ENCODE data around the gene PICALM. TPM values are rescaled to one million over a fixed set of nuclear protein-coding genes. Genes with fewer than 3 reads are reported as not detected.

Gene PICALM
- total and polyA plus RNA-seq, 2 of the 13 experiments (the other 11 are each of a cell fraction or from before 2014, with no cell fraction given), result 97.6 to 154 TPM

DNA sequence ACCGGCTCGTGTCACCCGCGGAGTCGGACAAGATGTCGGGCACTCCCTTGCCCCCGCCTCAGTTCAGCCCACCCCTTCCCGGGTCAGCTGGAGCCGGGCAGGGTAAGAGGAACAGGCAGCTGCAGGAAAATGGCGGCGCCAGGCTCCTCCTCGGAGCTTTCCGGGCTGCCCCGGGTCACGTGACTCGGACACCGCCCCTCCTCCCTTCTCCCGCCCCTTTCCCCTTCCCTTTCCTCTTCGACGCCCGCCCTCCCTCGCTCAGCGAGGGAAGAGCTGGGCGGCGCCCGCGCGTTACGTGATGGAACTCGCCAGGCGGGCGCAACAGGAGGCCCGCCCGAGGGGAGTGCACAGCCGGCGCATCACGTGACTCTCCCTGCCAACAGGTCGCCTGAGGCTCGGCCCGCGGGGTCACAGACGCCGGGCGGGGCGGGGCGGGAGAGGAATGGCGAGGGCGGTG is at the start of gene PICALM (continued):
- peak; percentile 57; the same call in 1 of the 2 replicates for TF ChIP-seq ZFP1 (CRISPR knock-in tag; IDR thresholded peaks at IDR 0.05)
- no peak for TF ChIP-seq ZNF253 (CRISPR knock-in tag; IDR thresholded peaks at IDR 0.05; ENCODE audit: borderline replicate concordance)
- TF ChIP-seq ZNF256 (CRISPR knock-in tag; conservative IDR thresholded peaks at IDR 0.05), result no peak
- TF ChIP-seq, protein P1, sequence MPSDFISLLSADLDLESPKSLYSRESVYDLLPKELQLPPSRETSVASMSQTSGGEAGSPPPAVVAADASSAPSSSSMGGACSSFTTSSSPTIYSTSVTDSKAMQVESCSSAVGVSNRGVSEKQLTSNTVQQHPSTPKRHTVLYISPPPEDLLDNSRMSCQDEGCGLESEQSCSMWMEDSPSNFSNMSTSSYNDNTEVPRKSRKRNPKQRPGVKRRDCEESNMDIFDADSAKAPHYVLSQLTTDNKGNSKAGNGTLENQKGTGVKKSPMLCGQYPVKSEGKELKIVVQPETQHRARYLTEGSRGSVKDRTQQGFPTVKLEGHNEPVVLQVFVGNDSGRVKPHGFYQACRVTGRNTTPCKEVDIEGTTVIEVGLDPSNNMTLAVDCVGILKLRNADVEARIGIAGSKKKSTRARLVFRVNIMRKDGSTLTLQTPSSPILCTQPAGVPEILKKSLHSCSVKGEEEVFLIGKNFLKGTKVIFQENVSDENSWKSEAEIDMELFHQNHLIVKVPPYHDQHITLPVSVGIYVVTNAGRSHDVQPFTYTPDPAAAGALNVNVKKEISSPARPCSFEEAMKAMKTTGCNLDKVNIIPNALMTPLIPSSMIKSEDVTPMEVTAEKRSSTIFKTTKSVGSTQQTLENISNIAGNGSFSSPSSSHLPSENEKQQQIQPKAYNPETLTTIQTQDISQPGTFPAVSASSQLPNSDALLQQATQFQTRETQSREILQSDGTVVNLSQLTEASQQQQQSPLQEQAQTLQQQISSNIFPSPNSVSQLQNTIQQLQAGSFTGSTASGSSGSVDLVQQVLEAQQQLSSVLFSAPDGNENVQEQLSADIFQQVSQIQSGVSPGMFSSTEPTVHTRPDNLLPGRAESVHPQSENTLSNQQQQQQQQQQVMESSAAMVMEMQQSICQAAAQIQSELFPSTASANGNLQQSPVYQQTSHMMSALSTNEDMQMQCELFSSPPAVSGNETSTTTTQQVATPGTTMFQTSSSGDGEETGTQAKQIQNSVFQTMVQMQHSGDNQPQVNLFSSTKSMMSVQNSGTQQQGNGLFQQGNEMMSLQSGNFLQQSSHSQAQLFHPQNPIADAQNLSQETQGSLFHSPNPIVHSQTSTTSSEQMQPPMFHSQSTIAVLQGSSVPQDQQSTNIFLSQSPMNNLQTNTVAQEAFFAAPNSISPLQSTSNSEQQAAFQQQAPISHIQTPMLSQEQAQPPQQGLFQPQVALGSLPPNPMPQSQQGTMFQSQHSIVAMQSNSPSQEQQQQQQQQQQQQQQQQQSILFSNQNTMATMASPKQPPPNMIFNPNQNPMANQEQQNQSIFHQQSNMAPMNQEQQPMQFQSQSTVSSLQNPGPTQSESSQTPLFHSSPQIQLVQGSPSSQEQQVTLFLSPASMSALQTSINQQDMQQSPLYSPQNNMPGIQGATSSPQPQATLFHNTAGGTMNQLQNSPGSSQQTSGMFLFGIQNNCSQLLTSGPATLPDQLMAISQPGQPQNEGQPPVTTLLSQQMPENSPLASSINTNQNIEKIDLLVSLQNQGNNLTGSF (CRISPR knock-in tag; IDR thresholded peaks at IDR 0.05), result no peak
- TF ChIP-seq GATAD1 (CRISPR knock-in tag; IDR thresholded peaks at IDR 0.05), result peak; percentile 73
- TF ChIP-seq ZMYM4 (CRISPR knock-in tag; IDR thresholded peaks at IDR 0.05), result peak; percentile 95
- TF ChIP-seq CEBPB (IDR thresholded peaks at IDR 0.05; ENCODE audit: borderline replicate concordance, low read depth, low read length), result peak; percentile 9; the same call in 1 of the 2 replicates
- TF ChIP-seq, protein P2, sequence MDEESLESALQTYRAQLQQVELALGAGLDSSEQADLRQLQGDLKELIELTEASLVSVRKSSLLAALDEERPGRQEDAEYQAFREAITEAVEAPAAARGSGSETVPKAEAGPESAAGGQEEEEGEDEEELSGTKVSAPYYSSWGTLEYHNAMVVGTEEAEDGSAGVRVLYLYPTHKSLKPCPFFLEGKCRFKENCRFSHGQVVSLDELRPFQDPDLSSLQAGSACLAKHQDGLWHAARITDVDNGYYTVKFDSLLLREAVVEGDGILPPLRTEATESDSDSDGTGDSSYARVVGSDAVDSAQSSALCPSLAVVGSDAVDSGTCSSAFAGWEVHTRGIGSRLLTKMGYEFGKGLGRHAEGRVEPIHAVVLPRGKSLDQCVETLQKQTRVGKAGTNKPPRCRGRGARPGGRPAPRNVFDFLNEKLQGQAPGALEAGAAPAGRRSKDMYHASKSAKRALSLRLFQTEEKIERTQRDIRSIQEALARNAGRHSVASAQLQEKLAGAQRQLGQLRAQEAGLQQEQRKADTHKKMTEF (CRISPR knock-in tag; IDR thresholded peaks at IDR 0.05), result peak; percentile 87
- TF ChIP-seq, protein P3, sequence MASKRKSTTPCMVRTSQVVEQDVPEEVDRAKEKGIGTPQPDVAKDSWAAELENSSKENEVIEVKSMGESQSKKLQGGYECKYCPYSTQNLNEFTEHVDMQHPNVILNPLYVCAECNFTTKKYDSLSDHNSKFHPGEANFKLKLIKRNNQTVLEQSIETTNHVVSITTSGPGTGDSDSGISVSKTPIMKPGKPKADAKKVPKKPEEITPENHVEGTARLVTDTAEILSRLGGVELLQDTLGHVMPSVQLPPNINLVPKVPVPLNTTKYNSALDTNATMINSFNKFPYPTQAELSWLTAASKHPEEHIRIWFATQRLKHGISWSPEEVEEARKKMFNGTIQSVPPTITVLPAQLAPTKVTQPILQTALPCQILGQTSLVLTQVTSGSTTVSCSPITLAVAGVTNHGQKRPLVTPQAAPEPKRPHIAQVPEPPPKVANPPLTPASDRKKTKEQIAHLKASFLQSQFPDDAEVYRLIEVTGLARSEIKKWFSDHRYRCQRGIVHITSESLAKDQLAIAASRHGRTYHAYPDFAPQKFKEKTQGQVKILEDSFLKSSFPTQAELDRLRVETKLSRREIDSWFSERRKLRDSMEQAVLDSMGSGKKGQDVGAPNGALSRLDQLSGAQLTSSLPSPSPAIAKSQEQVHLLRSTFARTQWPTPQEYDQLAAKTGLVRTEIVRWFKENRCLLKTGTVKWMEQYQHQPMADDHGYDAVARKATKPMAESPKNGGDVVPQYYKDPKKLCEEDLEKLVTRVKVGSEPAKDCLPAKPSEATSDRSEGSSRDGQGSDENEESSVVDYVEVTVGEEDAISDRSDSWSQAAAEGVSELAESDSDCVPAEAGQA (IDR thresholded peaks at IDR 0.05; ENCODE audit: low read depth), result peak; percentile 53
- TF ChIP-seq, protein P3 (CRISPR knock-in tag; IDR thresholded peaks at IDR 0.05; ENCODE audit: borderline replicate concordance), result no peak
- TF ChIP-seq GABPA (IDR thresholded peaks at IDR 0.05; ENCODE audit: low read depth, low read length), result no peak
- peak; percentile 75 for TF ChIP-seq GABPA (CRISPR knock-in tag; IDR thresholded peaks at IDR 0.05; ENCODE audit: low read depth)
